ENCODE data around the gene FAM83F.

Gene FAM83F

GRCh38 chr22:40033586-40034380 is 39.0 kb downstream of the FAM83F start:
- no peak for DNase-seq (ENCODE audit: extremely low read depth in 1 of 2, low read depth in 1 of 2)

GRCh38 chr22:40035351-40035750 is 40.6 kb downstream of the FAM83F start:
- DNase-seq (ENCODE audit: extremely low read depth in 1 of 2, low read depth in 1 of 2): no peak

DNA sequence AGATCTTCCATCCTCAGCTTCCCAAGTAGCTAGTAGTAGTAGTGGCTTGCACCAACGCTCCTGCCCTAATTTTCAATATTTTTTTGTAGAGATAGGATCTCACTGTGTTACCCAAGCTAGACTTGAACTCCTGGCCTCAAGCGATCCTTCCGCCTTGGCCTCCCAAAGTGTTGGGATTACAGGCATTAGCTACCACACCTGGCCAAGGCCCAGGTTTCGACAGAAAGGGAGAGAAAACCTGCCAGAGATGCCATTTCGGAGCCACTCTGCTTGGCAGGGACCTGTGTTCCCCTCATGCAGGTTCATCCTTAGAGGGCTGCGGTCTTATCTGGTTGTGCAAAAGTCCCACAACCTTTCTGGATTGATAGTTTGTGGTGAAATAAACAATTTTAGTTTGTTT is 41.4 kb downstream of the FAM83F start:
- DNase-seq (ENCODE audit: extremely low read depth in 1 of 2, low read depth in 1 of 2): no peak

GRCh38 chr22:40036591-40037225 is 42.0 kb downstream of the FAM83F start:
- DNase-seq (ENCODE audit: extremely low read depth in 1 of 2, low read depth in 1 of 2): peak in 1 of 2 donors; percentile 14

DNA sequence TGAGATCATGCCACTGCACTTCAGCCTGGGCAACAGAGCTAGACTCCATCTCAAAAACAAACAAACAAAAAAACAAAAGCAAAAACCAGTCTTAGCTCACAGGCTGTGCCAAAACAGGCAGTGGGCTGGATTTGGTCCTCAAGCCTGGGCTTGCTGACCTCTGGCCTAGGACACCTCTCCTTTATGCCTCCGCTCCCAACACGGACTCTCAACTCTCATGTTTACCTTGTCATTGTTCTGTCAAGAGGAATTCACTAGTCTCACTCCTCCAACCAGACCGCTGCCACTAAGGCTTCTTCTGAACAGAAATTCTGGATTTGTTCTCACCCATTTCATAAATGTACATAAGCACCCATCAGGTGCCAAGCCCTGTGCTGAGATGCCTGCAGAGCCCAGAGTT is 42.6 kb downstream of the FAM83F start:
- DNase-seq (ENCODE audit: extremely low read depth in 1 of 2, low read depth in 1 of 2): no peak

DNA sequence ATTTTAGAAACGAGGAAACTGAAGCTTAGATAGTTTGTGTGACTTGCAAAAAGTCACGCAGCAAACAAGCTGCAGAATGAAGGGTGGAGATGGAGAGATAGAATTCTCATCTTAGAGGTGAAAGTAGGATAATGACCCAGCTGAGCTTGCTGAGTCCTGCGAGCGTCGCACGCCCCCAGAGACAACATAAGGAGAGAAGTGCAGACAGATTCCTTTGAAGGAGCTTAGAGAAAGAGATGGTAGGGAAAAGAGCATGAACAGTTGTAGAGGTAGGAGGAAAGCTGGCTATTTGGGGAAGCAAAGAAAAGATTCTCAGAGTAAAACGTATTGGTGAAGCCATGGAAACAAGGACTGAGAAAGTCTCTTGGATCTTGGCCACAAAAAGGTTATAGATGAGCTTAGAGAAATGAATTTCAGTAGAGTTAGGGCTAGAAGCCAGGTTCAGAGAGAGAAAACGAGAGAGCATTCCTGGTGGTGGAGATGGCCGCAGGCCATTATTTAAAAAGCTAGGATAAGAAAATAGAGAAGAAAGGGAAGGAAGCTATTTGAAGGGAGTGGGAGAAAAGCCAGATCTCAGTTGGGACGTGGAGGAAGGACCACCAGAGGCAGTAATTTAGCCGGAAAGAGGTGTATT is 44.8 kb downstream of the FAM83F start:
- no peak for DNase-seq (ENCODE audit: extremely low read depth in 1 of 2, low read depth in 1 of 2)

DNA sequence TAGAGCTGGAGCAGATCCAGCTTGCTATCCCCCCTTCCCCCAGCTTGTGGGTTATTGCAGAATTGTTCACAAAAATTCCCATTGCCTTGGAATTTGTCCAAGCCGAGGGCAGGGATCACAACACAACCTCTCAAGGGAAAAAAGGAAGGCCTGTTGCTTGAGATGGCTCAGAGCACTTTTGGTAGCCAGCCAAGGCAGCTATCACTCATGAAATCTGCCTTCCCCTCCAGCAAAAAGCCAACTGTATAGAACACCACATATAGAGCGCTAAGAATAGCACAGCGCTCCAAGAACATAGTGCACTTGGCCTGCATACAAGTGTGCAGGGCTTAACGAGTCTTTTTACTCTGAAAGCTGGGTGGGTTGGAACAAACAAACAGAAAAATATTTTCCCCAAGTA is 46.2 kb downstream of the FAM83F start:
- DNase-seq (ENCODE audit: extremely low read depth in 1 of 2, low read depth in 1 of 2): no peak

DNA sequence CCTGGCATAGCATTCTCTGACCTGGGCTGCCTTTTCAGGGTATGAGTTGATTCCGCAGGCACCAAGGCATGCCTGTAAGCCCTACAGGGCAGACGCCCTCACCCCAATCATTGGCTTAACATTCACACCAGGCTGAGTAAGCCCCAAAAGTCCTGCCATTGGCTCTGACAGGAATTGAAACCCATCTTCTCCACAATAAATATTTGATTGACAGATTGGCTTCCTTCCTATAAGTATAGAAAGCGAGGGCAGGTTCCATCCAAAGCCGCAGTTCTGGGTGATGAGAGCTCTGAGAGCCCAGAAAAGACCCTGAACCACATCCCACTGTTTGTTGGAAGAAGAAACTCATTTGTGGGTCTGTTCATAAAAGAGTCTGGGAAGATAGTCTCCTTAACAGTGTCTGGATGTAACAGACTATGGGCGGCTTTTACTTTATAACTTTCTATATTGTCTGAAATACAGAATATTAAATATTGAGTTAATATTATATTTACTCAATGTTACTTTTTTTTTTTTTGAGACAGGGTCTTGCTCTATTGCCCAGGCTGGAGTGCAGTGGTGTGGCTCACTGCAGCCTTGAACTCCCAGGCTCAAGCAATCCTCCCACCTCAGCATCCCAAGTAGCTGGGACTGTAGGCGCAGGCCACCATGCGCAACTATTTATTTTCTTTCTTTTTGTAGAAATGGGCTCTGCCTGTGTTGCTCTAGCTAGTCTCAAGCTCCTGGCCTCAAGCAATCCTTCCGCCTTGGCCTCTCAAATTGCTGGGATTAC is 46.8 kb downstream of the FAM83F start:
- DNase-seq (ENCODE audit: extremely low read depth in 1 of 2, low read depth in 1 of 2): no peak

DNA sequence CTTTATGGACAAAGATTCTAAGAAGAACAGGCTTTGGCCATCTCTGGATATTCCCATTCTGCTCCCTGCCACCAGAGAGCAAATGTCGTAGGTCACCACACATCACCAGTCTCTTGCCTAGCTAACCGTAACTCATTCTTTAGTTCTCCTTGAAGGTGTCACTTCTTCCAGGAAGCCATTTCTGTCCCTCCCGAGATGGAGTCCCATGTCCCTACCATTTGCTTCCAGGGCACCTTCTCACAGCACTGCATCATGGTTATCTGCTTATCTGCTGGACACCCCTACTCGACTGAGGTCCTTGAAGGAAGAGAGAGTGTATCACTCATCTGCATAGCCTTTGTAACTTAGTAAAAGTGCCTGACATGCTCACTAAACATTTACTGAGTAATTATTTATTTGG is 47.6 kb downstream of the FAM83F start:
- DNase-seq (ENCODE audit: extremely low read depth in 1 of 2, low read depth in 1 of 2): no peak

DNA sequence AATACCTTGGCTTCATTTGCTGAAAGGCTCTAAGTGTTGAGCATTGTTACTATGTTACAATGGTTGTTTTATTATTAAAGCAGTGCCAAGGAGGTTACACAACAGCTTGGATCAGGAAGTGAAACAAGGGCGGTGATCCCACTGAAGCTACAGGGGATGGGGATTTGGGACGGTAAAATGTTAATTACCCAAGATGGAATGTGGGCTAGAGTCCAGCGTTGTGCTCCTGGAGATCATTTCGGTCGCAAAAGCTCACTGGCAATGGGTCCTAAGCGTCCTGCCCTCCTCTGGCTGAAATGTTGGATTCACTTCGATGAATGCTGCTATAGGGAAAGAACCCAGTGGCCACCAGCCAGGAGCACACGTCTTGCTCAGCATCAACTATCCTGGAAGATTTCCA is 48.3 kb downstream of the FAM83F start:
- no peak for DNase-seq (ENCODE audit: extremely low read depth in 1 of 2, low read depth in 1 of 2)

DNA sequence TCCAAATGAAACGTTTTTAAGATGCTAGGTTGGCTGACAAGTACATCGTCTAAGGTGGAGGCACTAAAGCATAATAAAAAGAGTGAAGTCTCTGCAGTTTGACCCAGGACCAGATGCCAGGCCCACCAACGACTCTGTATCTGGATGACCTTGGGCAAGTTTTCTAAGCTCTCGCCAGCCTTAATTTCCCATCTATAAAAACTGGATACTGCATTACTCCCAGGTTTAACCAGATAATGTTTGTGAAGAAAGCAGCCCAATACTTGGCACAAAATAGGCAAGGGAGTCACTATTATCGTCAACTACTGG is 49.0 kb downstream of the FAM83F start:
- DNase-seq (ENCODE audit: extremely low read depth in 1 of 2, low read depth in 1 of 2): no peak

- DNase-seq (ENCODE audit: extremely low read depth in 1 of 2, low read depth in 1 of 2): peak; percentile 91 to 97
Observed at GRCh38 chr22:40044102-40044869, 49.5 kb downstream of the FAM83F start.

- peak; percentile 27 to 61 for DNase-seq (ENCODE audit: extremely low read depth in 1 of 2, low read depth in 1 of 2)
Observed at GRCh38 chr22:40044870-40045834, 50.4 kb downstream of the FAM83F start.

- no peak for DNase-seq (ENCODE audit: extremely low read depth in 1 of 2, low read depth in 1 of 2)
Observed at GRCh38 chr22:40046126-40046525, 51.4 kb downstream of the FAM83F start.

DNA sequence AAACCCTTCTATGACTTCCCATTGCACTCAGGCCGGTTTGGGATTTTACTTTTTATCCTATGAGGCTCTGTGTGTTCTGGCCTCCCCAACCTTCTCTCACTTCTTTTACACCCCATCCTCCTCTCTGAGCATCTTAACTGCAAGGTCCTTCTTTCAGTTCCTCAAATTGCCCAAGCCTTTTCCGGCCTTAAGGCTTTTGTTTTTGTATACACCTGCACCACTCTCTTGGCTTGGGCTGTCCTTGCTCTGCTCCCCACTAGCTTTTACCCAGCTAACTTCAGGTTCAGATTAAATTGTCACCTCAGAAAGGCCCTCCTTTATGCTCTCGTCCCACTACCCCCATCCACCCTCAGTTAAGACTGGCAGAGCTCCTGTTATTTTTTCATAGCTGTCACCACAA is 55.5 kb downstream of the FAM83F start:
- no peak for DNase-seq (ENCODE audit: extremely low read depth in 1 of 2, low read depth in 1 of 2)

- no peak for DNase-seq (ENCODE audit: extremely low read depth in 1 of 2, low read depth in 1 of 2)
Observed at GRCh38 chr22:40051322-40051721, 56.6 kb downstream of the FAM83F start.

GRCh38 chr22:40053460-40053859 is 58.7 kb downstream of the FAM83F start:
- no peak for DNase-seq (ENCODE audit: extremely low read depth in 1 of 2, low read depth in 1 of 2)

- no peak for DNase-seq (ENCODE audit: extremely low read depth in 1 of 2, low read depth in 1 of 2)
Observed at GRCh38 chr22:40054486-40054885, 59.7 kb downstream of the FAM83F start.

- no peak for DNase-seq (ENCODE audit: extremely low read depth in 1 of 2, low read depth in 1 of 2)
Observed at GRCh38 chr22:40055143-40055883, 60.6 kb downstream of the FAM83F start.

Data from activated CD8-positive, alpha-beta memory T cell treated with anti-CD3 and anti-CD28 coated beads for 1 hour (primary cell).